BLaER1 (cell line): ENCODE results near the gene PCNX4.

Source experiments
- H3K27ac ChIP-seq: shearing (Covaris generic); formaldehyde crosslinking; 2 replicates; pipeline ENCODE4 v1.8.1; 2022
- H3K27me3 ChIP-seq: shearing (Covaris generic); formaldehyde crosslinking; 2 replicates; pipeline ENCODE4 v1.8.1; 2022
- H3K36me3 ChIP-seq: shearing (Covaris generic); formaldehyde crosslinking; 2 replicates; pipeline ENCODE4 v1.8.1; 2022
- H3K4me1 ChIP-seq: shearing (Covaris generic); formaldehyde crosslinking; 2 replicates; pipeline ENCODE4 v1.8.1; 2022
- H3K4me2 ChIP-seq: shearing (Covaris generic); formaldehyde crosslinking; 2 replicates; pipeline ENCODE4 v1.8.1; 2022
- H3K4me3 ChIP-seq: shearing (Covaris generic); formaldehyde crosslinking; 2 replicates; pipeline ENCODE4 v1.8.1; 2022
- H3K9ac ChIP-seq: shearing (Covaris generic); formaldehyde crosslinking; 2 replicates; pipeline ENCODE4 v1.8.1; 2022
- H3K9me3 ChIP-seq: shearing (Covaris generic); formaldehyde crosslinking; 2 replicates; pipeline ENCODE4 v1.8.1; 2022
- H4K20me1 ChIP-seq: shearing (Covaris generic); formaldehyde crosslinking; 2 replicates; pipeline ENCODE4 v1.8.1; 2022
- Cebpa-rat ChIP-seq: shearing (Covaris generic); IDR thresholded peaks from 2 replicates; pipeline ENCODE4 v1.8.1; 2022

The PCNX4 gene

GRCh38 chr14:60170948-60171347 lies 79.2 kb downstream of the PCNX4 start:
- Histone ChIP-seq H3K27me3 (no peaks in the 10 kb centered on the region), H3K36me3 (no peaks in the 10 kb centered on the region), H3K9me3 (no peaks in the 10 kb centered on the region), H3K4me1 (peaks cover 6% of the 10 kb centered on the region), H3K27ac (no peak overlapping the region), H4K20me1 (no peaks in the 10 kb centered on the region), H3K4me2 (no peak overlapping the region), H3K9ac (no peak overlapping the region), H3K4me3 (no peak overlapping the region)
- no peak for TF ChIP-seq Cebpa-rat

DNA sequence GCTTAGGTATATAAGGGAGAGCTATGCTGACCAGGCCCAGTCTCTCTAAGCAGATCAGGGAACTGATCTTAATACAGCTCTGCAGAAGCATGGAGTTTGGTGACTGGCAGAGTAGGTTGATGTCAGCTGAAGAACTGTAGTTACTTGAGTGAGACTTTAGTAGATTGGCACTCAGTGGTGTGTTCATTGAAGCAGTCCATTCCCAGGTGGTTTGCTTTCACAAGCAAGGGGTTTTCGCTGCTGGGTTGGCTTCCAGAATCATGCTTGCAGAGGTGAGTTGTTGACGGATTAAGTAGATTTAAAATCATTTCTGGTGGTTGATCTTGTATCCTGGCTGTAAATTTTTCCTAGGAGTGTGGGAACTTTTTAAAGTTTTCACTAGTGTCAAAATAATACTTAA lies 80.0 kb downstream of the PCNX4 start:
- Histone ChIP-seq H3K4me3 (no peak overlapping the region), H3K9ac (no peak overlapping the region), H3K27me3 (no peaks in the 10 kb centered on the region), H3K36me3 (no peaks in the 10 kb centered on the region), H3K4me1 (no peaks in the 10 kb centered on the region), H3K27ac (no peak overlapping the region), H3K9me3 (no peaks in the 10 kb centered on the region), H4K20me1 (no peaks in the 10 kb centered on the region), H3K4me2 (no peak overlapping the region)
- no peak for TF ChIP-seq Cebpa-rat

- H3K4me2 ChIP-seq: no peak overlapping the region
- no peak overlapping the region for H3K9ac ChIP-seq
- H3K36me3 ChIP-seq: no peaks in the 10 kb centered on the region
- no peak overlapping the region for H3K27ac ChIP-seq
- TF ChIP-seq Cebpa-rat: no peak
- H3K4me3 ChIP-seq: no peak overlapping the region
- no peaks in the 10 kb centered on the region for H3K4me1 ChIP-seq
- peaks cover 7% of the 10 kb centered on the region; the same call in 1 of the 2 replicates for H3K9me3 ChIP-seq
- no peaks in the 10 kb centered on the region for H3K27me3 ChIP-seq
- no peaks in the 10 kb centered on the region for H4K20me1 ChIP-seq
These were observed 82.9 kb downstream of the PCNX4 start for GRCh38 chr14:60174352-60175254.

DNA sequence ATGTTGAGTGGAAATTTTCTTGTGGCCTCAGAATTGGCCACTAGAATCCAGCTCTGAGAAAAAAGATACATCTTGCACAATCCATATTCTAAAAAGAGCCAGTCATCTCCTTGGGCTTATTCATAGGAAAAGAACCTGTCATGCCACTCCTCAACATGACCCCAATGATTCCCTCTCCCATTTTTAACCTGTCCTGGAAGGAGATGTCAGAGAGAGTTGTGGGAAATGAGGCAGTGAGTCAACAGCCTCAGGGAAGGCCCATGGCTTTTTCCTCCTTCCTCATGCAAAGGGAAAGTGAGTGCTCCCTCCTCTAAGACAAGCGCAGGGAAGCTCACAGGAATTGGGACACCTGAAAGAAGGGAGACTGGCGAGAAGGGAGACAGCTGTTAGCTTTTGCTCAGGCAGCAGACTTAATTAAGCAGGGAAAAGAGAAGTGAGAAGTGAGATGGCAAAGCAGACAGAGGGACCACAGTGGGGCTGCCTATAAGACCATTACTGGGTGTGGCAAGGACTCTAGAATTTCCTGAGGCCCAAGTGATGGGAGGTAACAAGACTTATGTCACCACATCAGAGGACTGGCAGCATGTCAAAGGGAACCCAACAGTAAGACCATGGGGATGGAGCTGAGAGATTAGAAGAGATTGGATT lies 83.7 kb downstream of the PCNX4 start:
- Histone ChIP-seq H3K4me1 (no peaks in the 10 kb centered on the region), H3K27me3 (no peaks in the 10 kb centered on the region), H3K9me3 (peaks cover 7% of the 10 kb centered on the region; the same call in 1 of the 2 replicates), H3K36me3 (no peaks in the 10 kb centered on the region), H3K27ac (no peak overlapping the region), H3K9ac (no peak overlapping the region), H4K20me1 (no peaks in the 10 kb centered on the region), H3K4me2 (no peak overlapping the region), H3K4me3 (no peak overlapping the region)
- no peak for TF ChIP-seq Cebpa-rat

DNA sequence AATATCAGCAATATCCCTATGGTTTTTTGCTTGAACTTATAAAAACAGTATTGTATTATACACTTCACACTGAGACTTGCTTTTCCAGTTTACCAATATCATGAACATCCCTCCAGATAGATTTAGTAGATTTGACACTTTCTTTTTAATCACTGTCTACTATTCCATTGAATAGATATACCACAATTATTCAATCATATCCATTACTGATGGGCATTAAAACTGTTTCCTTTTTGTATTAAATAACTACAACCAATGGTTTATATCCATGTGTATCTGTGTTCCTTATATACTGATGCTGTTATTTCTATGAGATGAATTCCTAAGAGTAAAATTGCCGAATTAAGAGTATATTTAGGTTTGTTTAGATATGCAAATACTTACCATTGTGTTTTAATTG lies 86.4 kb downstream of the PCNX4 start:
- no peak for TF ChIP-seq Cebpa-rat
- H3K27ac ChIP-seq: no peak overlapping the region
- H3K4me3 ChIP-seq: no peak overlapping the region
- no peaks in the 10 kb centered on the region for H3K4me1 ChIP-seq
- no peaks in the 10 kb centered on the region for H3K36me3 ChIP-seq
- H3K9me3 ChIP-seq: peaks cover 7% of the 10 kb centered on the region; the same call in 1 of the 2 replicates
- H3K27me3 ChIP-seq: no peaks in the 10 kb centered on the region
- H3K9ac ChIP-seq: no peak overlapping the region
- no peaks in the 10 kb centered on the region for H4K20me1 ChIP-seq
- no peak overlapping the region for H3K4me2 ChIP-seq

- TF ChIP-seq Cebpa-rat: no peak
- Histone ChIP-seq H3K9me3 (peaks cover 7% of the 10 kb centered on the region; the same call in 1 of the 2 replicates), H3K4me3 (no peak overlapping the region), H3K9ac (no peak overlapping the region), H4K20me1 (no peaks in the 10 kb centered on the region), H3K27ac (no peak overlapping the region), H3K4me2 (no peak overlapping the region), H3K36me3 (no peaks in the 10 kb centered on the region), H3K27me3 (no peaks in the 10 kb centered on the region), H3K4me1 (no peaks in the 10 kb centered on the region)
These were observed 87.1 kb downstream of the PCNX4 start for GRCh38 chr14:60178820-60179219.

GRCh38 chr14:60179431-60179869 lies 87.7 kb downstream of the PCNX4 start:
- Histone ChIP-seq H4K20me1 (no peaks in the 10 kb centered on the region), H3K9ac (no peak overlapping the region), H3K27me3 (no peaks in the 10 kb centered on the region), H3K4me1 (no peaks in the 10 kb centered on the region), H3K27ac (no peak overlapping the region), H3K36me3 (no peaks in the 10 kb centered on the region), H3K4me2 (no peak overlapping the region), H3K9me3 (peaks cover 7% of the 10 kb centered on the region; the same call in 1 of the 2 replicates), H3K4me3 (no peak overlapping the region)
- no peak for TF ChIP-seq Cebpa-rat

DNA sequence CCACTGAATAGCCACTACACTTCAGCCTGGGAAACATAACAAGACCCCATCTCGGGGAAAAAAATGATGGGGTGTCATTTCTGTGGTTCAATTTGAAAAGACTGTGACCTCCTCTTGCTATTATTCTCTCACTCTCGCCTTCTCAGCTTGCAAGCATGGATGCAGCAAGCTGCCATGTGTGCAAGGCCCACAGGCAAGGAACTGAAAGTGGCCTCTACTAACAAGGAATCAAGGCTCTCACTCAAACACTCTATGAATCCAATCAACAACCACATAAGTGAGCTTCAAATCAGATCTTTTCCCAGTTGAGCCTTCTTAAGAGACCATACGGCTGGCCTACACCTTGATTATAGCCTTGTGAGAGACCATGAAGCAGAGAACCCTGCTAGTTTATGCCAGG lies 91.4 kb downstream of the PCNX4 start:
- no peak for TF ChIP-seq Cebpa-rat
- no peak overlapping the region for H3K4me2 ChIP-seq
- H4K20me1 ChIP-seq: no peaks in the 10 kb centered on the region

DNA sequence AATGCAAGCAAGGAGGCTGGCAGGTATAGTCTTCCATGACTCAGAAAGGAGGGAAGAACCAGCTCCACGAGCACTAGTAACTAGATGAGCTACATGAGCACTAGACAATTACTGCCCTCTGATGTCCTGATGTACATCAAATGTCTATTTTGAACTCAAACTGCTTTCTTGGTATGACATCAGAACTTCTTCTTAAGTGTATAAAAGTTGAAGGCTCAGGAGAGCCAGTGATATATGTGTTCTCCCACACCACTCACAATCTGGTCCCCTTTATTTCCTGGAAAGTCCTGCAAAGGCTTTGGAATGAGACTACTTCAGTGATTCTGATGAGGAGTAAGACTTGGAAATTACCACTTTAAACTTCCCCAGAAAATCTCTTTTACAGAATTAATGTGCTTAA lies 92.0 kb downstream of the PCNX4 start:
- 0 out of 2 replicates have a peak overlapping the region, but pooled peaks have one; percentile 44 for H3K9ac ChIP-seq
- no peaks in the 10 kb centered on the region for H3K4me1 ChIP-seq
- no peaks in the 10 kb centered on the region for H3K36me3 ChIP-seq
- no peaks in the 10 kb centered on the region for H3K9me3 ChIP-seq
- no peak for TF ChIP-seq Cebpa-rat
- H3K27ac ChIP-seq: peak overlapping the region; percentile 12; the same call in 1 of the 2 replicates
- H3K4me2 ChIP-seq: peak overlapping the region; percentile 66
- H3K27me3 ChIP-seq: no peaks in the 10 kb centered on the region
- H4K20me1 ChIP-seq: no peaks in the 10 kb centered on the region
- H3K4me3 ChIP-seq: peak overlapping the region; percentile 60

More for the DNA sequence above, 91.4 kb downstream of the PCNX4 start:
- Histone ChIP-seq H3K9ac (no peak overlapping the region), H3K4me1 (no peaks in the 10 kb centered on the region), H3K27me3 (no peaks in the 10 kb centered on the region), H3K9me3 (no peaks in the 10 kb centered on the region), H3K27ac (no peak overlapping the region), H3K4me3 (no peak overlapping the region), H3K36me3 (no peaks in the 10 kb centered on the region)
